Inflammatory macrophage treated with lipopolysaccharide for 4 hours (primary cell): ENCODE data around the gene MBOAT1.

ENCODE experiments used
- DNase-seq: peaks from one replicate; pipeline ENCODE4 v3.0.0-alpha.2; 2020

MBOAT1 gene

DNA sequence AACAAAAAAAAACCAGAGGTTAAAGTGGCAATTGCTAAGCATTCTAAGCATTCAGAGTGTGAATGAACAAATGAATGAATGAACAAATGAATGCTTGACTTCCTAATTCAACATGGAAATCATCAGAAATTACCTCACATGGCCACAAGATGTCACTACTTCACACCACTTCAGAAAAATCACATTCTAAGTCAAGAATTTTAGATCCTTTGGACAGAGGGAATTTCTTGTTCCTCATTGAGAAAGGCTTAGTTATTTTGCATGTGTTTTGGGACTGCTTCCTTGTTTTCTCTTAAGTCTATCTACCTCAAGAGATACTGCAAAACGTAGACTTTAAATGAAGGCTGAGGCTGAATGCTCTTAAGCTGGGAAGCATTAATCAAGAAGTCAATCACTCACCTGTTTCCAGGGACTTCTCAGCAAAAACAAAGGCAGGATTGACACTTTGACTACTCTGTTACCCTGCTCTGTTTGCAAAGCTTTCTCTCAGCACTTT is 120.2 kb downstream of the MBOAT1 start:
- peak; percentile 58 for DNase-seq

DNA sequence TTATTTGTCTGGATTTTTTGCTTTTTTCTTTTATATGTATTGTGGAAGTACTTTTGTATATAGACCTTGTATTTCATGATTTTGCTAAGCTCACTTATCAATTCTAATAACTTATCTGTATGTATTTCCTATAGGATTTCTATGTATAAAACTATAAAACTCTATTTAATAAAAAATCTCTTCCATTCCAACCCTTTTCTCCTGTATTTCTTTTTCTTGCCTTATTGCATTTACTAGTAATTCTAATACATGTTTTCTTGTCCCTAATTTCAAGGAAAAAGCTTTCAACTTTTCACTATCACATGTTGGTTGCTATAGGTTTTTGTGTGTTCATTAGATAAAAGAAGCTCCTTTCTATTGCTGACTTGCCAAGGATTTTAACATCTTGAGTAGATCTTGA is 125.3 kb downstream of the MBOAT1 start:
- no peak for DNase-seq

DNA sequence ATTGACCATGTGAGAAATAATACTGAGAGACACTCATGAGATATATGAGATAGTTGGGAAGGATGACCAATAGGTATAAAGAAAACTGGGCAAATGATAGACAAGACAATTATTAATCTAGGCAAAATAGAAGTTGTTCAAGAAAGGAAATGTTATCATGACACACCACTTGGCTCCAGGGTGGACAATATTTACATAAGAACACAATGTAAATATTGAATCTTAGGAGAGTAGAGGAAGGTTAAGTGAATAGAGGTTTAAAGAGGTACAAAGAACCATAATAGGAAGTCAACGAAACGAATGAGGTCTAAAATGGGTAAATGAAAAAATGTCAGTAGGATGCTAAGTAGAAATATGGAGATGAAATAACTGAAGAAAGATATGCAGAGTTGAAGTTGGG is 126.5 kb downstream of the MBOAT1 start:
- DNase-seq, result no peak

DNA sequence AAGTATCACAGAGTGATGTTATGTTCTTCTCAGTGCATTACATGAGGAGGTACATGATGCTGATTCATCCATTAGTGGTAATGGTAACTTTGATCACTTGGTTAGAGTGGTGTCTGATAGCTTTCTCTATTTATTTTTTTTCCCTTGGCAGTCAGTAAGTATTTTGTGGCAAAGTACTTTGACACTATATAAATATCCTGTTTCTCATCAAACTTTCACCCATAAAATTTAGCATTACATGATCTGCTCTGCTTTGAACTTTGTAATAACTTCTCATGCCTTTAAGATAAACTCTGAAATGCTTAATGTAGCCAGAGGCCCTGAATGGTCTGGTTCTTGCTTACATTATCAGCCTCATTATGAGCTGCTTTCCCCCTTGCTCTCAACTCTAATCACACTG is 127.9 kb downstream of the MBOAT1 start:
- no peak for DNase-seq

DNA sequence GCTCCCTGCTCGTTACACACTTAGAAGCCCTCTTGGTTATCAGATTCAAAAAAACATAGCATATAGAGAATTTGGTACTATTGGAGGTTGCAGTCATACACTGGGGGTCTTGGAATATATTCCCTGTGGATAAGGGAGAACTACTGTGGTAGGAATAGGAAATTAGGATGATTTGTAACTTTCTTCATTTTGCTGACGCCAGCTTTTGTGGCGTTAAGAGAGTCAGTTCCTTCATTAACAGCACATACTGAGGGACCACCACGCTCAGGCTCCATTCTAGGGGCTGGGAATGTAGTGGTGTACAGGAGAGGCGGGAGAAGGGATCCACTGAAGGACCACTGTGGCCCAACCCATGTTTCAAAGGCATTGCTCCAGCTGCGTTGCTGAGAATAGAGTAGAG is 140.3 kb downstream of the MBOAT1 start:
- DNase-seq, result no peak

- no peak for DNase-seq
Measured at GRCh38 chr6:20070047-20070446, 142.2 kb downstream of the MBOAT1 start.

GRCh38 chr6:20069021-20069522 is 143.2 kb downstream of the MBOAT1 start:
- DNase-seq, result no peak

DNA sequence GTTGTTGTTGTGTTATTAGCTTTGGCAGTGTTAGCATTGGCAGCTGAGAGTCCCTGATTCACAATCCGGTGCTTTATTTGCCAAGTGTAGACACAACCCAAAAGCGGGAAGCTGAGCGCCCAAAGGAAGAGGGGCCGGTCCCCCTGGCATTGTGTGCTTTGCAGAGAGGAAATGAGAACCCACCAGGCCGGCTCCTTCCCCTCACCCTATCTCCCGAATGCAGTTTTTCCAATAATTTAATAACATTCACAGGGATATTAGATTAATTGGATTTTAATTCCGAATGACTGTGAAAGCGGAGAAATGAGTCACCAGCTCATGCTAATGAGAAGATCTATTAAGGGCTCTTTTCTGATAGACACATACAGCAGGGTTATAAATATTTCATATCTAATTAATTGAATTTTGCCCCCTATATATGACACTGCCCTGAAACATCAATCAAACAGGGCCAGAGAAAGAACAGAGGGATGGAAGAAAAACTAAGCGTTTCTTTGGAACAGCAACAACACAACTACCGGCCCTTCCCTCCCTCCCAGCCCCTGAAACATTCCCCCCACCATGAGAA is 143.8 kb downstream of the MBOAT1 start:
- DNase-seq, result no peak

DNA sequence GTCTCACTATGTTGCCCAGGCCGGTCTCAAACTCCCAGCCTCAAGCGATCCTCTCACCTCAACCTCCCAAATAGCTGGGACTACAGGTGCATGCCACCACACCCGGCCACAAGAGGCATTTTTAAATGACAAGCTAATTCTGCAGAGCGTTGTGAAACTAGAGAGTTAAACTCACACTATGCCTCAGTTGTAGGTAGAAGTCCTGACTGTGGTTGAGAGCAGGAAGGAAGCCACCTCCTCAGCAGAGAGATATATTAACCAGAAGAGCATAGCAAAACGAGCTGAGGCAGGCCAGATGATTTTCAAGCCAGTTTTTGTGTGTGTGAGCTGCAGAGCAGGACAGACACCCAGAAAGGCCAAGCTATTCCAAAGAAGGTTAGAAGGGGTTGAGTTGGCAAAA is 150.3 kb downstream of the MBOAT1 start:
- no peak for DNase-seq

- DNase-seq, result no peak
Measured at GRCh38 chr6:20060252-20060651, 152.0 kb downstream of the MBOAT1 start.

DNA sequence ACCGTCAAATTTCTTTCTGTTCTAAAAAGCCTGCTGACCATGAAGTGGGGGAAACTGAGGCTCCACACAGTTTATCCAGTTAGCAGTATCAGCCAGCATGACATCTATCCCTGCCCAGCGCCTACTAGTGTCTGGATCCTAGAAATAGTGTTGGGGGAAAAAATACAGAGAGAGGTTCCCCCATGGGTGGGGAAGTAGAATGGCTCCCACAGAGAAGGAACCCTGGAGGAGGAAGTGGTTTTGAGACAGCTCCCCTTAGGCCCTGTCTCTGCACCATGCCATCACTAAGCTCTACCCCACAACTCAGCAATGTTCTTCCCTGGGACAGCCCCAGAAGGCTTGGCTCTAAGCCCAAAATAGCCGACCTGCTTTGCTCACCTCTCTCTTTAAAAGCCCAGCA is 153.4 kb downstream of the MBOAT1 start:
- peak; percentile 6 for DNase-seq

- no peak for DNase-seq
Measured at GRCh38 chr6:20058121-20058905, 154.0 kb downstream of the MBOAT1 start.

DNA sequence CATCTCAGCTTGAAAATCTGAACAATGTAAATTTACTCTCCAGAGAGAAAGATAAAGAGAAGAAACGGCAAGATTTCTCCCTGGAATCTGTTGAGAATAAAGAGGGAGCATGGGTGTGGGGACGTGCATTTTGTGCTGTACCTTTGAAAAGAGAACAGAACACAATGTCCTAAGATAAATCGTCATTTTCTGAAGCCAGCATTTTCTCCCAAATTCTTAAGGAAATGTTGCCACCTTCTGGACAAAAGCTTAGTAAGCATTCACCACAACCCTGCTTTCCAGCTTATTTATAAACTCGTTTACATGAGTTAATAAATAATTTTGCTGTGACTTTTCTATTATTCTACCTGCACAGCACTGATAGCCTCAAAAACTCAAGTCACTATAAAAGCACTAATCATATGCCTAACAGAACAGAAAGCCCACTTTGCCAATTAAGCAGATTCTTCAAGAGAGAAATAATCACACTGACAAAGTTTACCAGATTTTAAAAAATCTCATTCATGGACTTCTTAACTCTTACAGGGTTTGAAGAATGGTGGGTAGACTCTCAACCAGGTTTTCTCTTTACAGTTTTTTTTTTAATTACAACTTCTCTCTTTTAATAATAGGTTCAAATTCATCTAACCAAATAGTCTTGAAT is 155.8 kb downstream of the MBOAT1 start:
- peak; percentile 10 for DNase-seq

DNA sequence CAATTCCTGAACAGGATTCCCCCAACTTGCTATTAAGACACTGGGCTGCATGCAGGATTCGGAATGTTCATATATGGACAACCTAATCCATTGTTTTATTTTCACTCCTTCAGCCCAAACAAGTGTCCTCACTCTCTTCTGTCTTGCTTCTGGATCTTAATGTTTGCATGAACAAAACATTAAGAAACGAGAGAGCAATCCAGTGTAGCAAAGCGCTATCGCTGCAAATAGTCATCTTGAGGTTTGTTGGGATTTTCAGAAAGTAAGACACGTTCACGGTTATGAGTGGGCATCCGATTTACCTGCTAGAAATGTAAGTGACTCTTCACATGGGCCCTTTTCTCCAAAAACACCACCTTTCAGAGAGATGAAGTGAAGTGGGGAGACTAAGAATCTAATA is 156.4 kb downstream of the MBOAT1 start:
- DNase-seq, result no peak
